ENCODE data around the gene MRLN. TPM values are rescaled to one million over a fixed set of nuclear protein-coding genes. Genes with fewer than 3 reads are reported as not detected.

MRLN gene
- polyA plus RNA-seq = not detected in 3 replicates
- not detected for polyA plus RNA-seq (2011; ENCODE audit: low read depth)
- not detected in 2 replicates for polyA plus RNA-seq (2011; cell fraction: cytosol; rRNA removed)
- polyA plus RNA-seq (2011; cell fraction: nucleus; rRNA removed) = not detected in 2 replicates
- not detected in 2 replicates for polyA plus RNA-seq (2012; ENCODE audit: low replicate concordance)
- 0.48 TPM in 1 of 3 replicates, not detected in the others for polyA minus RNA-seq
- polyA minus RNA-seq (2011; cell fraction: cytosol; rRNA and poly(A)+ RNA removed) = not detected
- 1.9 TPM in 1 of 2 replicates, not detected in the other for polyA minus RNA-seq (2011; cell fraction: nucleus; rRNA and poly(A)+ RNA removed)

GRCh38 chr10:59753267-59753666 is at the start of gene MRLN:
MRLN (minus strand) TSS chr10:59753455.
- H3K9me3 ChIP-seq (ENCODE audit: control insufficient read depth, low read depth, low read length) = no peaks in the 10 kb centered on the region
- FAIRE-seq (no peak), DNase-seq (ENCODE audit: low read depth, low spot score) (no peak)
- no peak within 1 kb of the TSS for H3K4me3 ChIP-seq (ENCODE audit: control insufficient read depth in 2 of 3, extremely low read depth in 1 of 3, insufficient read depth in 2 of 3, low read depth in 1 of 3, low read length in 3 of 3)
- dilution Hi-C loops (cut with MboI; ENCODE audit: extremely low pct_ligation_motif_present, low sequenced_read_pairs) = no loop called here
- peaks cover 3% of the 10 kb centered on the region for H3K27me3 ChIP-seq (ENCODE audit: control insufficient read depth, extremely low read depth, insufficient read depth, low read length)
- no peak within 1 kb of the TSS for H2AFZ ChIP-seq (ENCODE audit: control insufficient read depth, low read length)
- no peak within 1 kb of the TSS for H3K9ac ChIP-seq (ENCODE audit: control insufficient read depth, extremely low read depth, insufficient read depth, low read length)
- H3K9me1 ChIP-seq (ENCODE audit: control insufficient read depth, extremely low read depth, insufficient read depth, low read length) = no peaks in the 10 kb centered on the region
- H3K36me3 ChIP-seq (ENCODE audit: control insufficient read depth in 2 of 2, extremely low read depth in 1 of 2, insufficient read depth in 2 of 2, low read length in 2 of 2) = no peaks in the 10 kb centered on the region
- TF ChIP-seq, protein P1, sequence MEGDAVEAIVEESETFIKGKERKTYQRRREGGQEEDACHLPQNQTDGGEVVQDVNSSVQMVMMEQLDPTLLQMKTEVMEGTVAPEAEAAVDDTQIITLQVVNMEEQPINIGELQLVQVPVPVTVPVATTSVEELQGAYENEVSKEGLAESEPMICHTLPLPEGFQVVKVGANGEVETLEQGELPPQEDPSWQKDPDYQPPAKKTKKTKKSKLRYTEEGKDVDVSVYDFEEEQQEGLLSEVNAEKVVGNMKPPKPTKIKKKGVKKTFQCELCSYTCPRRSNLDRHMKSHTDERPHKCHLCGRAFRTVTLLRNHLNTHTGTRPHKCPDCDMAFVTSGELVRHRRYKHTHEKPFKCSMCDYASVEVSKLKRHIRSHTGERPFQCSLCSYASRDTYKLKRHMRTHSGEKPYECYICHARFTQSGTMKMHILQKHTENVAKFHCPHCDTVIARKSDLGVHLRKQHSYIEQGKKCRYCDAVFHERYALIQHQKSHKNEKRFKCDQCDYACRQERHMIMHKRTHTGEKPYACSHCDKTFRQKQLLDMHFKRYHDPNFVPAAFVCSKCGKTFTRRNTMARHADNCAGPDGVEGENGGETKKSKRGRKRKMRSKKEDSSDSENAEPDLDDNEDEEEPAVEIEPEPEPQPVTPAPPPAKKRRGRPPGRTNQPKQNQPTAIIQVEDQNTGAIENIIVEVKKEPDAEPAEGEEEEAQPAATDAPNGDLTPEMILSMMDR (optimal IDR thresholded peaks at IDR 0.05 in 1 of 3, IDR thresholded peaks at IDR 0.05 in 1 of 3, conservative IDR thresholded peaks at IDR 0.05 in 1 of 3; ENCODE audit: extremely low read depth in 1 of 3, insufficient read depth in 2 of 3, low read length in 3 of 3) = no peak
- no peak for TF ChIP-seq EZH2 (IDR thresholded peaks at IDR 0.05; ENCODE audit: low read length)
- no peak within 1 kb of the TSS for H3K4me2 ChIP-seq (ENCODE audit: control insufficient read depth, extremely low read depth, insufficient read depth, low read depth, low read length)
- H3K79me2 ChIP-seq (ENCODE audit: control insufficient read depth, insufficient read depth, low read length) = no peaks in the 10 kb centered on the region
- no peak within 1 kb of the TSS for H3K27ac ChIP-seq (ENCODE audit: control insufficient read depth, insufficient read depth, low read length)
- H4K20me1 ChIP-seq (ENCODE audit: control insufficient read depth, extremely low read depth, insufficient read depth, low read length) = no peaks in the 10 kb centered on the region
- no peaks in the 10 kb centered on the region for H3K4me1 ChIP-seq (ENCODE audit: control insufficient read depth, extremely low read depth, insufficient read depth, low read length)

DNA sequence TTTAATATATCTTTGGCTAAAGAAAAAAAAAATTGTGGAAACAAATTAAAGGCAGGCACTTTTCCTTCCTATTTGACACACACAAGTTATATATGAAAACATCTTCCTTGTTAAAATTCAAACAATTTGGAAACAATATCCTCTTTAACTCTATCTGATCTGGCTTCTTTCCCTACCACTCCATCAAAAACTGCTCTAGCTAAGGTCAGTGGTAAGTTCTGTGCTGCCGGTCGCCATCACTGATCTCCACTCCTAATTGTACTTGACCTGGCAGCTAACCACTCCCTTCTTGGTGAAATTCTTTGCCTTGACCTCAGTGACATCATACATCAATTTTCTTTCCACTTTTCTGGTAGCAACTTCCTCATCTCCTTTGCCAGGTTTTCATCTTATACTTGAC is 47.9 kb upstream of the MRLN start:
- Histone ChIP-seq H3K9me1 (ENCODE audit: control insufficient read depth, extremely low read depth, insufficient read depth, low read length) (no peaks in the 10 kb centered on the region), H4K20me1 (ENCODE audit: control insufficient read depth, extremely low read depth, insufficient read depth, low read length) (no peaks in the 10 kb centered on the region), H2AFZ (ENCODE audit: control insufficient read depth, low read length) (no peak overlapping the region), H3K27ac (ENCODE audit: control insufficient read depth, insufficient read depth, low read length) (no peak overlapping the region), H3K27me3 (ENCODE audit: control insufficient read depth, extremely low read depth, insufficient read depth, low read length) (no peaks in the 10 kb centered on the region), H3K4me3 (ENCODE audit: control insufficient read depth in 2 of 3, extremely low read depth in 1 of 3, insufficient read depth in 2 of 3, low read depth in 1 of 3, low read length in 3 of 3) (no peak overlapping the region), H3K4me1 (ENCODE audit: control insufficient read depth, extremely low read depth, insufficient read depth, low read length) (no peaks in the 10 kb centered on the region), H3K9ac (ENCODE audit: control insufficient read depth, extremely low read depth, insufficient read depth, low read length) (no peak overlapping the region), H3K4me2 (ENCODE audit: control insufficient read depth, extremely low read depth, insufficient read depth, low read depth, low read length) (no peak overlapping the region), H3K9me3 (ENCODE audit: control insufficient read depth, low read depth, low read length) (no peaks in the 10 kb centered on the region), H3K36me3 (ENCODE audit: control insufficient read depth in 2 of 2, extremely low read depth in 1 of 2, insufficient read depth in 2 of 2, low read length in 2 of 2) (peaks cover 15 to 26% of the 10 kb centered on the region in 2 experiments), H3K79me2 (ENCODE audit: control insufficient read depth, insufficient read depth, low read length) (no peaks in the 10 kb centered on the region)
- dilution Hi-C loops (cut with MboI; ENCODE audit: extremely low pct_ligation_motif_present, low sequenced_read_pairs) = no loop called here
- no peak for FAIRE-seq
- no peak for DNase-seq (ENCODE audit: low read depth, low spot score)
- TF ChIP-seq, protein P1 (optimal IDR thresholded peaks at IDR 0.05 in 1 of 3, IDR thresholded peaks at IDR 0.05 in 1 of 3, conservative IDR thresholded peaks at IDR 0.05 in 1 of 3; ENCODE audit: extremely low read depth in 1 of 3, insufficient read depth in 2 of 3, low read length in 3 of 3) = no peak
- TF ChIP-seq EZH2 (IDR thresholded peaks at IDR 0.05; ENCODE audit: low read length) = no peak
